PC-9 (cell line): ENCODE measurements around the gene PTPN14. TPM values are rescaled to one million over a fixed set of nuclear protein-coding genes. Genes with fewer than 3 reads are reported as not detected.
"Not testable (repeated sequence)": the region's sequence is repeated elsewhere in the genome, so short reads cannot be mapped to it uniquely, and the experiment has no call there.

ENCODE experiments used
- BruUV-seq: library from RNA; stranded (reverse); fragments of 400-500 nt; replicated peaks from 2 replicates; lab custom pipeline; 2021; lab: Mats Ljungman, UMichigan
- CTCF ChIA-PET: fragments of 300-600 bp; sonication (Branson Sonifier 250); formaldehyde crosslinking; loops from one replicate; lab custom pipeline; 2022; ENCODE audit warnings: antibody characterized with exemption; lab: Charles Lee
- POLR2A ChIA-PET: fragments of 300-600 bp; sonication (Branson Sonifier 250); formaldehyde crosslinking; loops from one replicate; lab custom pipeline; 2022; ENCODE audit warnings: antibody characterized with exemption; ENCODE audit not compliant: unreplicated experiment; lab: Charles Lee
- DNase-seq, 2 experiments: peaks; one replicate each; pipeline versions ENCODE4 v3.0.0 to v3.0.0-alpha.2; 2015 to 2022; ENCODE audit warnings: mixed read lengths in 1 of 2
- H2AFZ ChIP-seq: fragments of 200-600 bp; sonication (generic); 2 replicates; pipeline ENCODE4 v1.8.1; 2017; ENCODE audit warnings: antibody characterized with exemption
- H3F3A ChIP-seq: fragments of 200-600 bp; sonication (generic); 2 replicates; pipeline ENCODE4 v1.8.1; 2017; ENCODE audit warnings: antibody characterized with exemption, mild to moderate bottlenecking, low read depth; ENCODE audit not compliant: insufficient read depth
- H3K27ac ChIP-seq: fragments of 200-600 bp; sonication (generic); 2 replicates; pipeline ENCODE4 v1.6.1; 2016; ENCODE audit warnings: mixed run types
- H3K27me3 ChIP-seq: fragments of 200-600 bp; sonication (generic); 2 replicates; pipeline ENCODE4 v1.6.1; 2016; ENCODE audit warnings: low read depth, mixed run types; ENCODE audit not compliant: insufficient read depth
- H3K36me3 ChIP-seq: fragments of 200-600 bp; sonication (generic); 2 replicates; pipeline ENCODE4 v1.6.1; 2016; ENCODE audit warnings: low read depth, mixed run types
- H3K4me1 ChIP-seq: fragments of 200-600 bp; sonication (generic); replicated peaks from 2 replicates; pipeline ENCODE4 v1.6.1; 2016; ENCODE audit warnings: mixed run types; ENCODE audit not compliant: insufficient read depth
- H3K4me2 ChIP-seq: fragments of 200-600 bp; sonication (generic); 2 replicates; pipeline ENCODE4 v1.6.1; 2017; ENCODE audit warnings: mixed run types
- H3K4me3 ChIP-seq: fragments of 200-600 bp; sonication (generic); 2 replicates; pipeline ENCODE4 v1.6.1; 2016; ENCODE audit warnings: mixed run types
- H3K79me2 ChIP-seq: fragments of 200-600 bp; sonication (generic); 2 replicates; pipeline ENCODE4 v1.6.1; 2017; ENCODE audit warnings: low read depth, mixed run types
- H3K9me2 ChIP-seq: fragments of 200-600 bp; sonication (generic); 2 replicates; pipeline ENCODE4 v1.8.1; 2017; ENCODE audit warnings: mild to moderate bottlenecking; ENCODE audit not compliant: insufficient read depth
- H3K9me3 ChIP-seq: fragments of 200-600 bp; sonication (generic); 2 replicates; pipeline ENCODE4 v1.8.1; 2016; ENCODE audit warnings: low read depth; ENCODE audit not compliant: insufficient read depth
- H4K20me1 ChIP-seq: fragments of 200-600 bp; sonication (generic); 2 replicates; pipeline ENCODE4 v1.8.1; 2017; ENCODE audit not compliant: insufficient read depth
- EZH2 ChIP-seq: fragments of 200-600 bp; sonication (generic); IDR thresholded peaks from 2 replicates; pipeline ENCODE4 v1.8.0; 2017; ENCODE audit warnings: antibody characterized with exemption, low read depth
- intact Hi-C: fragments of 100-400 bp; cut with micrococcal nuclease; formaldehyde crosslinking; loops from one replicate; pipeline ENCODE4 v1.10.0; 2022; ENCODE audit not compliant: unreplicated experiment
- total RNA-seq: library from RNA; stranded (reverse); gene quantifications from 2 replicates; pipeline ENCODE4 v1.2.3, GENCODE V29; 2021
- TF ChIP-seq, protein P1 (sequence below): fragments of 200-600 bp; sonication (generic); conservative IDR thresholded peaks from 2 replicates; pipeline ENCODE4 v1.6.1; 2017; ENCODE audit warnings: mixed run types, antibody characterized with exemption, mild to moderate bottlenecking, moderate library complexity

Gene PTPN14
- total RNA-seq, 1 experiment from 2014 or later = 78.9 TPM

DNA sequence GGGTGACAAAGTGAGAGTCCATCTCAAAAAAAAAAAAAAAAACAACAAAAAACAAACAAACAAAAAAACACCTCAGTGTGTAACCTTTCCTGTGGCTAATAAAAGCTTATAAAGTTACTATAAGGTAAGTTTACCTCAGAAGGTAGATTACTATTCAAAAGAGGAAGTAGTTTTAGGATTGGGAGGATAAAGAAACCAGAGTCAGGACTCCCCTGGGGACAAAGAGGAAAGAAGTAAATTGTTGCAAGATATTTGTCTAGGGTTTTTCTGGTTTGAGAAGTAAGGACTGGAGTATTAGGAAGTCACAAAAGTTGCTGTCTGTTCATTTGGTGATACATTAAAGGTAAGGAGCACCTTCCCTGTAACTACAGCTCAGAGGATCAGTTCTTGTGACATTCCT lies 27.8 kb upstream of the PTPN14 start:
- Histone ChIP-seq H3K9me2 (no peaks in the 10 kb centered on the region), H3K27me3 (no peaks in the 10 kb centered on the region), H3F3A (peaks cover 28% of the 10 kb centered on the region), H3K4me3 (no peak overlapping the region), H3K36me3 (no peaks in the 10 kb centered on the region), H3K79me2 (no peaks in the 10 kb centered on the region), H3K27ac (no peak overlapping the region), H3K4me2 (no peak overlapping the region), H3K9me3 (peaks cover 10% of the 10 kb centered on the region), H2AFZ (no peak overlapping the region), H3K4me1 (peaks cover 36% of the 10 kb centered on the region), H4K20me1 (no peaks in the 10 kb centered on the region)
- CTCF ChIA-PET = no interaction called here
- POLR2A ChIA-PET = no interaction called here
- DNase-seq = no peak
- no TSS peak for BruUV-seq
- TF ChIP-seq EZH2 = no peak
- TF ChIP-seq, protein P1, sequence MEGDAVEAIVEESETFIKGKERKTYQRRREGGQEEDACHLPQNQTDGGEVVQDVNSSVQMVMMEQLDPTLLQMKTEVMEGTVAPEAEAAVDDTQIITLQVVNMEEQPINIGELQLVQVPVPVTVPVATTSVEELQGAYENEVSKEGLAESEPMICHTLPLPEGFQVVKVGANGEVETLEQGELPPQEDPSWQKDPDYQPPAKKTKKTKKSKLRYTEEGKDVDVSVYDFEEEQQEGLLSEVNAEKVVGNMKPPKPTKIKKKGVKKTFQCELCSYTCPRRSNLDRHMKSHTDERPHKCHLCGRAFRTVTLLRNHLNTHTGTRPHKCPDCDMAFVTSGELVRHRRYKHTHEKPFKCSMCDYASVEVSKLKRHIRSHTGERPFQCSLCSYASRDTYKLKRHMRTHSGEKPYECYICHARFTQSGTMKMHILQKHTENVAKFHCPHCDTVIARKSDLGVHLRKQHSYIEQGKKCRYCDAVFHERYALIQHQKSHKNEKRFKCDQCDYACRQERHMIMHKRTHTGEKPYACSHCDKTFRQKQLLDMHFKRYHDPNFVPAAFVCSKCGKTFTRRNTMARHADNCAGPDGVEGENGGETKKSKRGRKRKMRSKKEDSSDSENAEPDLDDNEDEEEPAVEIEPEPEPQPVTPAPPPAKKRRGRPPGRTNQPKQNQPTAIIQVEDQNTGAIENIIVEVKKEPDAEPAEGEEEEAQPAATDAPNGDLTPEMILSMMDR = no peak
- intact Hi-C loops = no loop called here

DNA sequence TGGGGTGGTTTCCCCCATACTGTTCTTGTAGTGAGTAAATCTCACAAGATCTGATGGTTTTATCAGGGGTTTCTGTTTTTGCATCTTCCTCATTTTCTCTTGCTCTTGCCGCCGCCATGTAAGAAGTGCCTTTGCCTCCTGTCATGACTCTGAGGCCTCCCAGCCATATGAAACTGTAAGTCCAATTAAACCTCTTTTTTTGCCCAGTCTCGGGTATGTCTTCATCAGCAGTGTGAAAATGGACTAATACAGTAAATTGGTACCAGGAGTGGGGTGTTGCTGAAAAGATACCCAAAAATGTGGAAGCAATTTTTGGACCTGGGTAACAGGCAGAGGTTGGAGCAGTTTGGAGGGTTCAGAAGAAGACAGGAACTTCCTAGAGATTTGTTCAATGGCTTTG lies 24.7 kb upstream of the PTPN14 start:
- peaks cover 33% of the 10 kb centered on the region for H3K4me1 ChIP-seq
- H3K27me3 ChIP-seq, H3K4me2 ChIP-seq, H3K79me2 ChIP-seq, H3K27ac ChIP-seq, POLR2A ChIA-PET, DNase-seq, BruUV-seq, H2AFZ ChIP-seq, H3K4me3 ChIP-seq, CTCF ChIA-PET, H3K36me3 ChIP-seq, H3K9me2 ChIP-seq, H4K20me1 ChIP-seq, intact Hi-C loops: not testable (repeated sequence)
- peaks cover 28% of the 10 kb centered on the region for H3F3A ChIP-seq
- H3K9me3 ChIP-seq = peaks cover 10% of the 10 kb centered on the region

DNA sequence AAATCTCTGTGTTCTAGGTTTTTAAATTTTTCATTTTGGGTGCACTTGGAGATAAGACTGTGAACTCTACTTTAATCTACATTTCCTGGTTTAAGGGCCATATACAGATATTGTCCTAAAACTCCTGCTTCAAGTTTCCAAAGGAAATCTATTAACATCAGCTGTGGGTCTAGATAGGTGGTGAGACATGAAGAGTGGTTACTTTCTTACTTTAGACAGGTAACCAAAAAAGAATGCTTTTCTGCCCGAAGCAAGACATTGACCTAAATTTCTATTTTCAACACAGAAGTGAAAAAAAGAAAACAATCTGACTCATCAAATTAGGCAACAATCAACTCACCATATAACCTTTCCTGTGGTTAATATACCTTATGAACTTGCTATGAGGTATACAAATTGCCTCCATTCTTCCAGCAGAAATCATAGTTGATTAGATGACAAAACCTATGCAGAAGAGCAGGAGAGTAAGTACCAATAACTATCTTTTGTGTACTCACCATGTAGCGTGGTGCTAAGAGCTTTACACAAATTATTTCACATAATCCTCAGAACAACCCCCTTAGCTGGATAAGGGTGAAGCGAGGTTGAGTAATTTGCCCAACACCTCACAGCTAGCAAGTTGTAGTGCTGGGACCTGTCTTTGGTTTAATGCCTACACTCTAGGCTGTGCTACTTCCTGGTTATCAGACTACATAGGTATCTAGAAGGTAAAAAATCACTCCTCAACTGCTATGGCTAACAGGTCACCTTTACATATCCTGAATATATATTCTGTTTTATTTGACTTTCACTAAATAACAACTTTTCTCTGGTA lies 23.4 kb upstream of the PTPN14 start:
- no peaks in the 10 kb centered on the region for H4K20me1 ChIP-seq
- no peaks in the 10 kb centered on the region for H3K27me3 ChIP-seq
- peaks cover 10% of the 10 kb centered on the region for H3K9me3 ChIP-seq
- no peaks in the 10 kb centered on the region for H3K36me3 ChIP-seq
- H3K79me2 ChIP-seq = no peaks in the 10 kb centered on the region
- peaks cover 38% of the 10 kb centered on the region for H3F3A ChIP-seq
- H3K4me2 ChIP-seq = peak overlapping the region; percentile 43
- no TSS peak for BruUV-seq
- ChIA-PET CTCF (no interaction called here), POLR2A (no interaction called here)
- no peak overlapping the region for H2AFZ ChIP-seq
- intact Hi-C loops = no loop called here
- peak overlapping the region; percentile 58 for H3K27ac ChIP-seq
- peaks cover 41% of the 10 kb centered on the region for H3K4me1 ChIP-seq
- no peak overlapping the region for H3K4me3 ChIP-seq
- TF ChIP-seq, protein P1 = no peak
- TF ChIP-seq EZH2 = no peak
- no peaks in the 10 kb centered on the region for H3K9me2 ChIP-seq
- DNase-seq = peak in 1 of 2 experiments; percentile 90
